Ectodermal cell (in vitro differentiated cells): ENCODE results near the gene ZCWPW1.
"Not testable (repeated sequence)": the region's sequence is repeated elsewhere in the genome, so short reads cannot be mapped to it uniquely, and the experiment has no call there.

ENCODE experiments used
- H3K27ac ChIP-seq: 2 replicates; pipeline ENCODE4 v1.7.0; 2013; ENCODE audit warnings: mild to moderate bottlenecking, low read depth, low read length; ENCODE audit not compliant: insufficient read depth, poor library complexity, severe bottlenecking
- H3K27me3 ChIP-seq: 2 replicates; pipeline ENCODE4 v1.7.0; 2013; ENCODE audit warnings: mild to moderate bottlenecking, low read length; ENCODE audit not compliant: insufficient read depth, control insufficient read depth, poor library complexity, severe bottlenecking
- H3K36me3 ChIP-seq: one replicate; pipeline ENCODE4 v1.7.0; 2013; ENCODE audit warnings: low read length; ENCODE audit not compliant: control insufficient read depth, insufficient read depth
- H3K4me1 ChIP-seq: one replicate; pipeline ENCODE4 v1.7.0; 2013; ENCODE audit warnings: low read length; ENCODE audit not compliant: control insufficient read depth, insufficient read depth
- H3K4me3 ChIP-seq: 2 replicates; pipeline ENCODE4 v1.7.0; 2013; ENCODE audit warnings: low read depth, low read length, control low read depth; ENCODE audit not compliant: insufficient read depth
- H3K9me3 ChIP-seq: 2 replicates; pipeline ENCODE4 v1.7.0; 2013; ENCODE audit warnings: mild to moderate bottlenecking, low read length, moderate library complexity; ENCODE audit not compliant: control insufficient read depth
- WGBS, 2 experiments: methylation state at CpG; one replicate each; pipeline ENCODE4 v1.1.7; 2013; ENCODE audit warnings: missing lambda C conversion rate in 2 of 2; 5-methylcytosine and 5-hydroxymethylcytosine counted together

The ZCWPW1 gene

GRCh38 chr7:100356416-100357068 is 72.0 kb downstream of the ZCWPW1 start:
- WGBS, 2 experiments = 94% methylated on average over 8 of the region's 8 CpGs
- Histone ChIP-seq H3K4me3 (no peak overlapping the region), H3K4me1 (peaks cover 3% of the 10 kb centered on the region), H3K36me3 (peaks cover 62% of the 10 kb centered on the region), H3K27me3 (no peaks in the 10 kb centered on the region), H3K9me3 (no peaks in the 10 kb centered on the region), H3K27ac (no peak overlapping the region)

GRCh38 chr7:100353685-100354330 is 74.7 kb downstream of the ZCWPW1 start:
- Histone ChIP-seq H3K9me3 (no peaks in the 10 kb centered on the region), H3K4me1 (peaks cover 3% of the 10 kb centered on the region), H3K27me3 (no peaks in the 10 kb centered on the region), H3K4me3 (no peak overlapping the region), H3K27ac (no peak overlapping the region), H3K36me3 (peaks cover 43% of the 10 kb centered on the region)
- WGBS, 2 experiments = 92 to 96% methylated on average over 6 of the region's 6 CpGs

- 93 to 94% methylated on average over 16 of the region's 16 CpGs for WGBS, 2 experiments
- Histone ChIP-seq H3K36me3 (peaks cover 40% of the 10 kb centered on the region), H3K4me1 (peaks cover 3% of the 10 kb centered on the region), H3K4me3 (no peak overlapping the region), H3K27ac (no peak overlapping the region), H3K9me3 (no peaks in the 10 kb centered on the region), H3K27me3 (no peaks in the 10 kb centered on the region)
Measured at GRCh38 chr7:100352984-100353684, 75.4 kb downstream of the ZCWPW1 start.

GRCh38 chr7:100352230-100352781 is 76.2 kb downstream of the ZCWPW1 start:
- not testable (repeated sequence) for H3K27me3 ChIP-seq, H3K27ac ChIP-seq, H3K4me1 ChIP-seq, H3K9me3 ChIP-seq, H3K4me3 ChIP-seq
- H3K36me3 ChIP-seq = peaks cover 46% of the 10 kb centered on the region
- 95 to 97% methylated on average over 16 to 17 of the region's 18 CpGs for WGBS, 2 experiments

GRCh38 chr7:100351657-100352058 is 76.8 kb downstream of the ZCWPW1 start:
- Histone ChIP-seq H3K27ac (no peak overlapping the region), H3K9me3 (no peaks in the 10 kb centered on the region), H3K4me1 (peaks cover 3% of the 10 kb centered on the region), H3K27me3 (no peaks in the 10 kb centered on the region), H3K36me3 (peaks cover 47% of the 10 kb centered on the region), H3K4me3 (no peak overlapping the region)
- WGBS, 2 experiments = 94% methylated on average over 6 of the region's 6 CpGs
